Inferior parietal cortex (tissue), 1 donor: Measurements from ENCODE around the gene POLD2.
"Not testable (repeated sequence)": the region's sequence is repeated elsewhere in the genome, so short reads cannot be mapped to it uniquely, and the experiment has no call there.

Source experiments
- DNase-seq: peaks from one replicate; pipeline ENCODE4 v3.0.0-alpha.2; 2016; ENCODE audit errors: extremely low spot score

The POLD2 gene

DNA sequence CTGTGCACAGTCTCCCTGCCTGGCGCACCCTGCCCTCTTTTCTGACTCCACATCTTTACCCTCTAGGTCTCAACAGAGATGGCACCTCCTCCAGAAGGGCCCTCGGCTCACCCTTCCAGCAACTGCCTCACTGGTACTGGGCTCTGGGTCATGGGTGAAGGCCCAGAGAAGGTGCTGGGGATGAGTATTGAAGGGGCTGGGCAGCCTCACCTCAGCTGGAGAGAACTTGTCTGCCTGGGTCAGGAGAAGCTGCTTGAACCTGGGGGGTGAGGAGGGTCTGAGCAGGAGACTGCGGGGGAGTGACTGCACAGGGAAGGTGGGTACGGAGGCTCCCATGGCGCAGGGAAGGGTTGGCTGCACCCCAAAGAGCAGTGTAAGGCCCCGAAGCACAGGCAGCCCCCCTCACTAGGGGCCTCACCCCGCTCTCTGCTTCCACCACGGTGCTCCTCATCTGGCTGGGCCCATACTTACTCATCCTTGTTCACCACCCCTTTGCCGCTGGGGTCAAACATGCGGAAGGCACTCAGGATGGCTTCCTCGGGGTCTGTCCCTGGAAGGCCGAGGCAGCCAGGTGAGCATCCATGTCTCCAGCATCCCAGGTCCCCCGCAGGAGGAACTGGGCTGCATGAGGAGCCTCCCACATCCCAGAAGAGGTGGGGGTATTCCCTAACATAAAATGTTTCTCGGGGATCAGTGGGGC is 16.1 kb upstream of the POLD2 start:
- no peak for DNase-seq

DNA sequence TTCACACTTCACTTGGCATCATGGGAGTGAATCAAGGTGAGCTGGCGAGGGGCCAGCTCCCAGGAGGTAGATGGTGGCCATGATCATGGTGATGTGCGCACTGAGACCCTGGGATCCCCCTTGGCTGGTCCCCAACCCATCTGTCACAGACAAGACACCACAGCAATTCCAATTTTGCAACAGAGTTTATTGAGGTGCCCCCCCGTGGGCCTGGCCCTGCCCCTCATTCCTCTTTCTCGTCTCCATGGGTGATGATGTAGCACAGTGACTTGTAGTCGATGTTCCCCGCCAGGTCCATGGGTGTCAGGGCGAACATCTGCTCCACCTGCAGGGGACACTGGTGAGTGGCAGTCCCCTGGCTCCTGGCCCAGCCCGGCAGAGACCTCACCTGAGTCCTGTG is 15.3 kb upstream of the POLD2 start:
- no peak for DNase-seq

DNA sequence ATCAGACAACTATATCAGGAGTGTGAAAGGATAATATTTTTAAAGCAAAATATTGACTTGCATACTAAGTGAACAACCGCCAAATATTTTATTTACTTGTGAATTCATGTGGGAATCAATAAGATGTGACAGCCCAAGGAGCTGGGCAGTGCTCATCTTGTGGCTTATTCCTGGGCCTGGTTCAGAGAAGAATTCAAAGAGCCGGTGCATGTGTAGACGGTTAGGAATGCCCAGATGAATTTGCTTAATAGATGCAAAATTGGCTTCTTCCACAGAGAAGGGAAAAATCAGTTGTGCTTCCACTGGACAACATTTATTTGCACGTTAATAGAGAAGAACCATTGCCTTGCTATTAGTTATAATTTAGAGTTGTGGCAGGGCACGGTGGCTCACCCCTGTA is 13.4 kb upstream of the POLD2 start:
- no peak for DNase-seq

DNA sequence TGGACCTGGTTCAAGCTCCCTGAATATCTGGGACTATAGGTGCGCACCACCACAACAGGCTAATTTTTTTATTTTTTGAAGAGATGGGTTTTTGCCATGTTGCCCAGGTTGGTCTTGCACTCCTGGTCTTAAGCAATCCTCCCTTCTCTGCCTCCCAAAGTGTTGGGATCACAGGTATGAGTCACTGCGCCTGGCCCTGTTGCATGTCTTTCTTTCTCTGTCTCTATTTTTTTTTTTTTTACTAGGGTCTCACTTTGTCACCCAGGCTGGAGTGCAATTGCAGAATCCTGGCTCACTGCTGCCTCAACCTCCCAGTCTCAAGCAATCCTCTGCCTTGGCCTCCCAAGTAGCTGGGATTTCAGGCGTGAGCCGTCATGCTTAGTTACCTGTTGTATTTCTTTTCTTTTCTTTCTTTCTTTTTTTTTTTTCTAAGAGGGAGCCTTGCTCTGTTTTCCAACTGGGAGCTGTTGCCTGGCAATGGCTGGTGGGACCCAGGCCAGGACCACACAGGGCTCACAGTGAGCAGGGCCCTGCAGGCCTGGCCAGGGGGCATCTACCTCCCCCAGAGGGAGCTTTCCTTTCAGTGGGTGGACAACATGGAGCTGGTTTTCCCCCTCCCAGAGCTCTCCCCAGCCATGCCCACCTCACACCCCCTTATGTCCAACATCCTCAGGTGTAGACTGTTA is 11.7 kb upstream of the POLD2 start:
- no peak for DNase-seq

DNA sequence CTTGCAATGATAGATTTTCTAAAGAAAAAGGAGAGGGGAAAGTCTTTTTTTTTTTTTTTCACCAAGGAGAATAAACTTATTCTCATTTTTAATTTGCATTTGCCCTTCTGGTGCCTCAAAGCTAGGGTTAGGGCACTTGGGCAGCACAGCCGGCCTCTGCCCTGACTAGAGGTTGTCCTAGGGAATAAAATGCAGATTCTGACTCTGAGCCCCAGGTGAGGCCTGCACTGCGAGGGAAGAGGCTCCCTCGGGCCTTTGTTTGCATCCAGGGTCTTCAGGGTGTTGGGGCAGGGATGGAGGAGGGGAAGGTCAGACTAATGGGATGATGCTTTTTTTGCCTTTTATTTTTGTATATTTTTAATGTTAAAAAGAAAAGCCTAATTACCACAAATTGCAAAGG is 9.9 kb upstream of the POLD2 start:
- DNase-seq: no peak

DNA sequence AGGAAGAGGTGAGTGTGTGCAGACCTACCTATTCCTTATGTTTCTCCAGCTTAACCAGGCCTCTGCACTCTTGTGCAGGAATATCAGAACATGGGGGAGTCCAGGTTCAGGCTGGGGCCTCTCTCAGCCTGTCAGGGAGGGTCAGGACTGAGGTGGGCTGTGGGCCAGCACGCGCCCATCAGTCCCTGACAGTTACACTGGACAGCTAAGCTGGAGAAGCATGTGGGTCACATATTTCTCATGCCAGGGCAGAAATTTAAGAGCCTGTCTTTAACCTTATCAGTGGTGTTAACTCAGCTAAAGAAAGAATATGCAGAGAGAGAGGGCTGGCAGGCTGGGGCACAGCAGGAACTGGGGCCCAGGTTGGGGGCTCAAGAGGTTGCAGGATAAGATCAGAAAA is 8.7 kb upstream of the POLD2 start:
- no peak for DNase-seq

DNA sequence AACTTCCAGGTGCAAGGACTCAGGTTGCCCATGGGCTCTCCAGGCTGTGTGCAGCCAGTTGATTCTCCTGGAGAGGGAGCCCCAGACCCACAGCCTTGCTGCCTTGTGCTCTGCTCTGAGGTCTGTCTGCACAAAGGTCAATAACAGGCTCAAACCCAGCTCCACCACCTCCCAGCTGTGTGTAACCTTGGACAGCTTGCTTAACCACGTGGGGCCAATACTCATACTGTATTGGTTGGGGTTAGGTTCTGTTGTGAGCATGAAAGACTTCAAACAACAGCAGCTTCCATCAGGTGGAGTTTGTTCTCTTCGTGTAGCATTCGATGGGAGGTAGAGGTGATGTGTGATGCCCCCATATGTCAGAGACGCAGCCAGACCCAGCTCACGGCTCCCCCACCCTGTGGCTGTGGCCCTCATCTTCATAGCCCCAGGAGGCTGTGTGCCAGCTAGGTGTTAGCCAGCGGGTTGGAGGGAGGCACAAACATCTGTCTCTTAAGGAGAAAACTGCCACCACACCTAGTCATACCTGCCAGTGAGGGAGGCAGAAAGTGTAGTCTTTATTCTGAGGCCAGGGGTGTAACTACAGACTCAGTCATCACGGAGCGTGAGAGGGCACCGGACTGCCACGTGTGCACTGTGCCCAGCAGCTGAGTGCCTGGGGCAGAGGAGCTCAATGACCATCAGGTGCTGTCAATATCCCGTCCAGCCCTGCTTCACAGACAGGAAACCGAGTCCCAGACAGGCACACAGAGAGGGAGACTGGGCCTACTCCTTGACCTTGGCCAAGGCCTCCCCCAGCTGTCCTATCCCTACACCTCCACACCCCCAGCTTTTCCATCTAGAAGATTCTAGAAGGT is 8.1 kb upstream of the POLD2 start:
- DNase-seq: no peak

DNA sequence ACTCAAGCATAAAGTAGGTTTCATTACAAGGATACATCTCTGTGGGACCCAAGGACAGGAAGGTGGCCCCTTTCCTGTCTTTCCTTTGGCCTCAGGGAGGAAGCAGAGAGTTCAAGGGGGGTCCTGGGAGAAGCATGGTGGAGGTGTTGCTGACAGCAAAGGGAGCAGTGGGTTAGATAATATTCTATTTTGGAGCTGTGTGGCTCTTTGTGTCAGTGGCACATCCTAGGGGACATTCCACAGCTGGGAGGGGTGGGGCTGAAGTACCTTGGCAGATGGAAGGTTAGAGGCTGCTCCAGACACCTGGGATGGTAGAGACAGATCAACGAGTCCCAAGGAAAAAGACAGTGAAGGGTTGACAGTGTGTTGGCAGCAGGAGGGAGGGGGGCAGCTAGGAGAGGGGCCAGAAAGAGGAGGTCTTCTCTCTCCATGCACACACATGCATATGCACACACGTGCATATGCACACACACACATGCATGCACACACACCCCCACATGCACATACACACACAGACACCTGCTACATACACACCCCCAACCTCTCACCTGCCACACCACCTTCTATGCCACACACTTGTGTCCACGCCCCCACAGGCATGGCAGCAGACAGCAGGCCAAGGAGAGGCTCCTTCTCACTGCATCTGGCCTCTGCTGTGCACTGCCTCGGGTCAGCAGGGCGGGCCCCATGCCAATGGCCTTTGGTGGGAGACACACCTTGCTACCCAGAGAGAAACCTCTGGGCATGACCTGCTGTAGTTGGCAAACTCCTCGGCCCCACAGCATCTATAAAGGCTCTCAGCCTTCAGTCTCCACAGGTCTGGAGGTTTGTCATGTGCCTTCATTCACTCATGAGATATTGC is 5.6 kb upstream of the POLD2 start:
- DNase-seq: no peak

DNA sequence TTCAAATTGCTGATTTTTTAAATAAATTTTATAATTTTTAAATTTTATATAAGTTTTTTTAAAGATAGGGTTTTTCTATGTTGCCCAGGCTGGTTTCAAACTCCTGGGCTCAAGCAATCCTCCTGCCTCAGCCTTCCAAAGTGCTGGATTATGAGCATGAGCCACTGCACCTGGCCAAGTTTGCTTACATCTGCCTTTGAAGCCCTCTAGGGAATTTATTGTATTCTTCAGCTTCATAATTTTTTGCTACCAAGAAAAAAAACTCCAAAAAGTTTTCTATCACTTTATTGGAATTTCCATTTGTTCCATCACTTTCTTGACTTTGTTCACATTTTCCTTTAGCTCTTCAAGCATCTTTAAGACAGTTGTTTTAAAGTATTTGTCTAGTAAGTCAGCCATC is 3.8 kb upstream of the POLD2 start:
- no peak for DNase-seq

DNA sequence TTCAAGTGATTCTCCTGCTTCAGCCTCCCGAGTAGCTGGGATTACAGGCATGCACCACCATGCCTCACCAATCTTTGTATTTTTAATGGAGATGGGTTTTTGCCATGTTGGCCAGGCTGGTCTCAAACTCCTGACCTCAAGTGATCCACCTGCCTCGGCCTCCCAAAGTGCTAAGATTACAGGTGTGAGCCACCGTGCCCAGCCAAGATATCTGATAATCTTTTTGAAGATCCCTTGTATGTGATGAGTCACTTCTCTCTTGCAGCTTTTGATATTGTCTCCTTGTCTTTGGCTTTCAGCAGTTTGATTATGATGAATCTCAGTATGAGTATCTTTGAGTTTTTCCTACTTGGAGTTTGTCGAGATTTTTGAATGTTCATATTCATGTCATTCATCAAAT is 3.2 kb upstream of the POLD2 start:
- DNase-seq: not testable (repeated sequence)

DNA sequence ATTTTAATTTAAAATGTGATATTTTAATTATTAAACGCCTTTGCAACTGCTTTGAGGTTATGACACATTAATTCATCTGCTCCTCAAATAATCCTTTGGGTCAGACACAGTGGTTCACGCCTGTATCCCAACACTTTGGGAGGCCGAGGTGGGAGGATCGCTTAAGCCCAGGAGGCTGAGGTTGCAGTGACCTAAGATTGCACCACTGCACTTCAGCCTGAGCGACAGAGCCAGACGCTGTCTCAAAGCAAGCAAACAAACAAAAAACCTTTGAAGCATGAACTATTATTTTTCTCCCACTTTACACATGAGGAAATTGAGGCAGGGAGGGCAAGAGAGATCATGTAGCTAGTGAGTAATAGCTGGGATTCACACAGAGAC is 1.5 kb upstream of the POLD2 start:
- DNase-seq: no peak

DNA sequence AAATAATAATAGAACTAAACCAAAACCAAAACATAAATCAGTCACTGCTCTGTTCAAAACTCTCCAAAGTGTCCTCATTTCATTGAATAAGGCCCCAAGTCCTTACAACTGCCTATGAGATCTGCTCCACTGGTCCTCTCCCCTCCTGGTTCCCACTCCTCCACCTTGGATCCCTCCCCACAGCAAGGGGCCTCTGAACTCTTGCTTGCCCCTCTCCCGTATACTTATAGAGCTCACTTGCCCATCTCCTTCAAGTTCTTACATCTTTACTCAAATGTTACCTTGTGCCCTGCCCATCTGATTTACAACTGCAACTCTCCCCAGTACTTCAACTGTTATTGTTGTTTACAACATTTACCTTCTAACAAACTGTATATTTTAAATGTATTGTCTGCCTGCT is 819 bp downstream of the POLD2 start:
- no peak for DNase-seq

DNA sequence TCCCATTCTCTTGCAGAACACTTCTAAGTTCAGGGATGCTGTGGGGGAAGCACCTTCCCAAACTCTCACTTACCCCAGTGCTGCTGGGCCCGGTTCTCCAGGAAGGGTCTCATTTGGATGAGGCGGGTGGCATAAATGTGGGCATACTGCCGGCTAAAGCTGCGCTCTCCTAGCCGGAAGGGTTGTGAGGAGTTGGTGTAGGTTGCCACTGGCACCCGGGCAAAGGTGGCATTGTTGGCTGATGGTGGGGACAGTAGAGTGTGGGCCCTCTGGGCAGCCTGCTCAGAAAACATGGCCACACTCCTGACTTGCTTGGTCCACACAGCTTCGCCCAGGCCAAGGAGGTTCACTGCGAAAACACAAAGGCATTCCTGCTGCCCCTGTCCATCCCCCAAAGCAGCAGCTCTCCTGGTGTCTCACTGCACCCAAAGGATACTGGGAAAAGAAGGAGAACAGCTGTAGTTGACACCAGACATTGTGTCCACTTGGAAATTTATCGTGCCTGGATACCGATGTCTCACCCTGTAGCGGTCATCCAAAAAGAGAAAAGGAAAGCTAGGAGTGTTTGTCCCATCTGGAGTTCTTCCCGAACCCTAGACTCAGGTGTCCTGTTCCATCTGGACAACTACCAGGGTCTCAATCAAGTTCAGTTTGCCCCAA is 1.5 kb downstream of the POLD2 start:
- DNase-seq: no peak

DNA sequence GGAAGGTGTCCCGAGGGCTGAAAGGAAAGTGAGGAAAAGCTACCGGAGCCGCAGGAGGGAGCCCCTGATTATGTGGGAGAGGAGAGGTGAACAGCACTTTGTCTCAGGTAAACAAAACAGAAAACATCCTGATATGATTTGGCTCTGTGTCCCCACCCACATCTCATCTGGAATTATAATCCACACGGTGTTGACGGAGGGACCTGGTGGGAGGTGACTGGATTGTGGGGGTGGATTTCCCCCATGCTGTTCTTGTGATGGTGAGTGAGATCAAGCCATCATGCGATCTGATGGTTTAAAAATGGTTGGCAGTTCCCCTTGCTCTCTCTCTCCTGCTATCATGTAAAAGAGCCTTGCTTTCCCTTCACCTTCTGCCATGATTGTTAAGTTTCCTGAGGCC is 3.0 kb downstream of the POLD2 start:
- no peak for DNase-seq

DNA sequence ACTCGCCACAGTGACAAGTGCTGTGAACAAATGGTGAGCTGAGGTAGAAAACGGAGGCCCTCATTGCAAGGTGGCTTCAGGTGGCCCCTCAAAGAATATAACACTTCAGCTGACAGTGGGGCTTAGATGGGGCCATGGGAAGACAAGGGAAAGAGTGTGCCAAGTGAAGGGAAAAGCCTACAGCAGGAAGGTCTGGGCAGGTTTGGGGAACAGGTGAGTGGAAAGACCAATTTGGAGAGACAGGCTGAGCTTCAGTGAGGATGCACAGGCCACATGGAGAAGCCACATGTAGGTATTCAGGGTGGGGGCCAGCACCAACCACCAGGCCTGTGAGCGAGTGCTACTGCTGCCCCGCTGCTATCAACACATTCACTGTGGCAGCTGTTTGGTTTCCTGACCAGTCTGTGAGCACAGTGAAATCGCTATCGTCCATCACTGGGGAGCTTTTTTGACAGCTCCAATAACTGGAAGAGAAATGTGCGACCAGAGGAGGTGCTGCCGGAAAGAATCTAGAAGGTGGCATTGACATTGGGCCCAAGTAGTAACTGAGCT is 3.4 kb downstream of the POLD2 start:
- no peak for DNase-seq

DNA sequence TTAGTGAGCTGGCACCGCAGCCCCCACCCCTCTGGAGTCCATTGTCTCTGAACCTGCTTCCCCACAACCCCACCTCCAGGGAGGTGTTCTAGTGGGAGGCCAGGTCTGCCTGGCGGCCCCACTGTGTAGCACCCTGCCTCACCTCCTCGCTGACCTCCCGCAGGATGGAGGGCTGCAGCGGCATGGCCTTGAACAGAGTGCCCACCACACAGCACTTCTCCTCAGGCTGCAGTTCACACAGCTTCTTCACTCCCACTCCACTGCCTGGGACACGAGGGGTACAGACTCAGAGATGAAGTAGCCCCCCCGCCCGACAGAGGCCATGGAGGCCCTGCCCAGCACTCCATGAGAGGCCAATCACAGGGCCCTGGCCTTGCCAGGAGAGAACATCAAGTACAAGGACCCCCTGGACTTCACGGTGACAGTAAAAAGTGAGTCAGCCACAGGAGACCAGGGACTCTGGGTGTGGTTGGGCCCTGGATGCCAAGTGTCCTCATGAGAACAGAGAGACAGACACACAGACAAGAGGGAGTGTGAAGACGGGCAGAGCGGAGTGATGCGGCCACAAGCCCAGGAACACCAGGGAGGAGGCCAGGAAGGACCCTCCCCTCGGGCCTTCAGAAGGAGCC is 5.4 kb downstream of the POLD2 start:
- no peak for DNase-seq

DNA sequence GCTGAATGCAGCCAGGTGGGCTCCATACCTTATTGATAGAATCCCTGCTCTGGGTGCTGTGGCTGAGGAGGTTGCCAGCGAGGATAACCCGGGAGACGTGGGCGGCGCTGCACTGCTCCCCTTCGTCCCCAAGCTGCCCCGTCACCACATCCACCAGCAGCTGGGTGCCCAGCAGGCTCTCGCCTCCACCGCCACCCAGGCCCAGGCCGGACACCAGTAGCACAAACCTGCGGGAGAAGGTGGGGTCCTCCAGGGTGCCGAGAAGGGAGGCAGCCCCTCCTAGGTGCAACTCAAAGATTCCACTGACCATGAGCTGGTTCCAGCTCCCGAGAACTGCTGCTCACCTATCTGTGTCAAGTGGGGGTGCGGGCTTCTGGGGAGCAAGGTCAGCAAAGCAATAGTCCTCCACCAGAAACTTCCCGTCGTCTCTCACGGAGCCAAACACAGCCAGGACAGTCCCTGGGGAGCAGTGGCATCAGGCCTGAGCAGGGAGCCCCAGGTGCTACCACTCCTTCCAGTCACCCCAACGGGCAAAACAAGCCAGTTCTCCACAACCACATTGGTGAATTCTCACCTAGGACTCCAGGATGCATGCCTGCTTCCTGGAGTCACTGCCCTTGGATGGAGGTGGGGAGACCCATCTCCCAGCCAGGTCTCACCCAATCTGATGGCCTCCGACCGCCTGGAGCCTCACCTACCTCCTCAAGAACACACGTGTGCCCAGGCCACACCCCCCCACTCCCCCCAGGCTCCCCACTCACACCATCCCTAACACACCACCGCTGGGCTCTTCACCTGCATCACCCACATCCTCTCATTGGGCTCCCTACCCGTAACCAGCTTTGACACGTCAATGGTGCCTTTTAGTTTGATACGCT is 6.3 kb downstream of the POLD2 start:
- DNase-seq: no peak

DNA sequence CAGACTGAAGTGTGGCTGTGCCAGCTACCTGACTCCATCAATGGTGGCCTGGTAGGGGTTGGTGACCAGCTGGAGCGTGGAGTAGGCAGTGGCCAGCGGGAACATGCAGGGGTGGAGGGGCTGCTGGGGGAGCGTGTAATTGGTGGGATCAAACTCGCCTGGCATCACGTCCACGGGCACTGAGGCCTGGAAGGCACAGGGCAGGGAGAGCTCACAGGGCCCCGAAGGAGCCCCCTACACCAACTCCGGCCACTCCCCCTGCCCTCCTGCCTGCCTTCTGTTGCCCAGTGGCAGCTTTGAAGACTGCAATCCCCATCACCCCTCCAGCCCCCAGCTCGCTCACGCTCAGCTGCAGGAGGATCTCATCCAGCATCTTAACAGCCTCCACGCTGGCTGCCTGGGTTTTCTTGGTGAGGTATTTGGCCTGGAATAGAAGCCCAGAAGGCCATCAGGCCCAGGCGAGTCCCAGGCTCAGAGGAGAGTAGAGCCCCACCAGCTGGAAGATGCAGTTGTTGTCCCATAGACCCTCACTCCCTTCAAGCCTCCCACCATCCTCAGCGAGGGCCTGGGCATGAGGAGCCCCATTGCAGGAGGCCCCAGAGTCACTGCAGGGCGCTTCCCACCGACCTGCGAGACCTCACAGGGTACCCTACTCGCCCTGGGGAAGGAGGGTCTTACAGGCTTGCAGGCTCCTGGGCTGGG is 7.1 kb downstream of the POLD2 start:
- no peak for DNase-seq
